ENCODE data around the gene TBC1D17. TPM values are rescaled to one million over a fixed set of nuclear protein-coding genes. Genes with fewer than 3 reads are reported as not detected.
A peak's percentile ranks its signal among the peaks of the same experiment; 100 is the strongest.

The TBC1D17 gene
- total RNA-seq, 1 donor from 2014 or later, result 29.1 TPM

- Histone ChIP-seq H3K9me3 (ENCODE audit: insufficient read depth, low read depth, low read length) (no peaks in the 10 kb centered on the region), H3K4me2 (ENCODE audit: low read length) (no peak overlapping the region), H3K4me1 (ENCODE audit: insufficient read depth, low read length) (peaks cover 47% of the 10 kb centered on the region), H3K79me2 (ENCODE audit: insufficient read depth, low read length) (peaks cover 54% of the 10 kb centered on the region), H3K36me3 (ENCODE audit: insufficient read depth, low read length) (no peaks in the 10 kb centered on the region), H3K27ac (ENCODE audit: low read depth, low read length) (no peak overlapping the region), H3K9ac (ENCODE audit: low read length) (no peak overlapping the region), H2AFZ (ENCODE audit: low read depth, low read length) (no peak overlapping the region), H3K27me3 (ENCODE audit: insufficient read depth, low read length) (no peaks in the 10 kb centered on the region), H4K20me1 (ENCODE audit: insufficient read depth, low read length) (peaks cover 85% of the 10 kb centered on the region), H3K4me3 (ENCODE audit: insufficient read depth, low read depth, low read length) (no peak overlapping the region)
- no peak for TF ChIP-seq EZH2 (IDR thresholded peaks at IDR 0.05; ENCODE audit: insufficient read depth, low read length)
- TF ChIP-seq CTCF (IDR thresholded peaks at IDR 0.05; ENCODE audit: insufficient read depth, low read depth, low read length), result no peak
- Mint-ChIP-seq H3K4me1 (ENCODE audit: low read depth, unreplicated experiment) (peaks cover 19% of the 10 kb centered on the region), H3K27me3 (ENCODE audit: low read depth, unreplicated experiment) (no peaks in the 10 kb centered on the region), H3K9me3 (ENCODE audit: unreplicated experiment) (peaks cover 2% of the 10 kb centered on the region), H3K36me3 (ENCODE audit: low read depth, unreplicated experiment) (peaks cover 5% of the 10 kb centered on the region), H3K27ac (ENCODE audit: unreplicated experiment) (peak overlapping the region; percentile 87), H3K4me3 (ENCODE audit: unreplicated experiment) (peak overlapping the region; percentile 60)
- no peak for DNase-seq (ENCODE audit: low read depth)
- FAIRE-seq, result no peak
Measured at GRCh38 chr19:49855676-49856573, 21.6 kb upstream of the TBC1D17 start.

- no peak overlapping the region for H3K27ac Mint-ChIP-seq (ENCODE audit: unreplicated experiment)
Measured at GRCh38 chr19:49856574-49857021, 20.9 kb upstream of the TBC1D17 start.

More at GRCh38 chr19:49856574-49857021, 20.9 kb upstream of the TBC1D17 start:
- H3K9me3 ChIP-seq (ENCODE audit: insufficient read depth, low read depth, low read length), result no peaks in the 10 kb centered on the region
- H3K4me3 Mint-ChIP-seq (ENCODE audit: unreplicated experiment), result no peak overlapping the region
- no peak for DNase-seq (ENCODE audit: low read depth)
- peaks cover 2% of the 10 kb centered on the region for H3K9me3 Mint-ChIP-seq (ENCODE audit: unreplicated experiment)
- no peak overlapping the region for H3K9ac ChIP-seq (ENCODE audit: low read length)
- FAIRE-seq, result no peak
- no peak overlapping the region for H3K4me2 ChIP-seq (ENCODE audit: low read length)
- peaks cover 85% of the 10 kb centered on the region for H4K20me1 ChIP-seq (ENCODE audit: insufficient read depth, low read length)
- peaks cover 48% of the 10 kb centered on the region for H3K4me1 ChIP-seq (ENCODE audit: insufficient read depth, low read length)
- H3K27me3 Mint-ChIP-seq (ENCODE audit: low read depth, unreplicated experiment), result no peaks in the 10 kb centered on the region
- H3K4me3 ChIP-seq (ENCODE audit: insufficient read depth, low read depth, low read length), result no peak overlapping the region
- H2AFZ ChIP-seq (ENCODE audit: low read depth, low read length), result no peak overlapping the region
- no peak overlapping the region for H3K27ac ChIP-seq (ENCODE audit: low read depth, low read length)
- no peaks in the 10 kb centered on the region for H3K36me3 ChIP-seq (ENCODE audit: insufficient read depth, low read length)
- H3K4me1 Mint-ChIP-seq (ENCODE audit: low read depth, unreplicated experiment), result peaks cover 19% of the 10 kb centered on the region
- no peaks in the 10 kb centered on the region for H3K27me3 ChIP-seq (ENCODE audit: insufficient read depth, low read length)
- H3K79me2 ChIP-seq (ENCODE audit: insufficient read depth, low read length), result peaks cover 54% of the 10 kb centered on the region
- H3K36me3 Mint-ChIP-seq (ENCODE audit: low read depth, unreplicated experiment), result peaks cover 5% of the 10 kb centered on the region
- no peak for TF ChIP-seq CTCF (IDR thresholded peaks at IDR 0.05; ENCODE audit: insufficient read depth, low read depth, low read length)
- no peak for TF ChIP-seq EZH2 (IDR thresholded peaks at IDR 0.05; ENCODE audit: insufficient read depth, low read length)
